Islet of Langerhans (tissue), 1 donor: ENCODE measurements around the gene CACNA1I.
"Not testable (repeated sequence)": the region's sequence is repeated elsewhere in the genome, so short reads cannot be mapped to it uniquely, and the experiment has no call there.

Source experiments
- FAIRE-seq: peaks from one replicate; lab custom pipeline; 2011; peaks lifted over from hg19 to GRCh38; lab: Jason Lieb, UNC

Gene CACNA1I

DNA sequence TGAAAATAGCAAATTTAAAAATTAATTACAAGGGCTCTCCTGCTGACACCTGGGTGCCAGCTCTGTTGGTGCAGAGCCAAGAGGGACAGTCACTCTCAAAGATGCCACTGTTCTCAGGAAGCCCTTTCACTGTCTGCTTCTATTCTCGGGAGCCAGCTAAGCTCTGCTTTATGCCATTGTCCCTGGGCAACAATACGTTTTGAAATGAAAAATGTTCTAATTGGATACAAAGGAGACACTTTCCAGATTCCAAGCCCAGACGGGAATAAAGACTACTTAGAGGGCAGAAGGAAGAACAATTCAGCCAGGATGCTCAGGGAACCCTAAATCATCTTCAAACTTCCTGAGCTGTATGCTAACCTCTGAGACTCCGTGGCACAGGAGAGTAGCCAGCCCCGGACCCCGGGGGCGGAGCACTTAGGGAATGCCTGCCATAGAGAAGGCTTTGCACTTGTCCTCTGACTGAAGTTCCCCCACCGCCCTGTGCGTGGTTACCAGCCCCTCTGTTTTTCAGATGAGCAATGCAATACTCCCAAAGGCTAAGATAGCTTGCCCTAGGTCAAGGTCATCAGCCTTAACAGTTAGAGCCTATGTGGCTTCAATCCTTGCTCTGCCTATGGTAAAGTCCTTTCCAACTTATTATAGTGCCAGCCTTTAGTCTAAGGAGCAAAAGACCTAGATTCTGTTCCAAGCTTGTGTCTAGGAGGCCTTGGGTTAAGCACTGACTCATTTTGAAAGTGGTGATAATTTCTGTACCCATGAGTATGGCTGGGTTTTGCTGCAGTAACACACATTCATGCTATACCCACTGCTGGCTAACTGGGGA lies 150.9 kb downstream of the CACNA1I start:
- FAIRE-seq: no peak

- no peak for FAIRE-seq
Measured at GRCh38 chr22:39722032-39722325, 151.4 kb downstream of the CACNA1I start.

DNA sequence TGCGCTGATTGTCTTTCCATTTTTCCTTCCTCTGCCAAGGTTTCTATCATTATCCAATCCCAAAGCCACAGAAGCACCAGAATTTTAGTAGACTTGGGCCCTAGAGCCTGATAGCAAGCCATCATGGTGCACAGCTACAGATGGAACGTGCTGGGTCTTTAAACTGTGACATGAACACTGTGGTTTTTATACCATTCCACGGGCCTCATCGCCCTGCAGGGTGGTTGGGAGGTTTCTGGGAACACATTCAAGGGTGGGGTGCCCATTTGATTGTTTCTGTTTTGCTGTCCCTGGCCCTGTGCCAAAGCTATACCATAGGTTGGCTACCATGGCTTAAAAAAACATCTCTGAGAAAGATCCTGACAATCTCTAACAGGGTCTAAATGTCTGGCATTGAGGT lies 151.9 kb downstream of the CACNA1I start:
- no peak for FAIRE-seq

GRCh38 chr22:39723463-39723862 lies 152.9 kb downstream of the CACNA1I start:
- FAIRE-seq: no peak

DNA sequence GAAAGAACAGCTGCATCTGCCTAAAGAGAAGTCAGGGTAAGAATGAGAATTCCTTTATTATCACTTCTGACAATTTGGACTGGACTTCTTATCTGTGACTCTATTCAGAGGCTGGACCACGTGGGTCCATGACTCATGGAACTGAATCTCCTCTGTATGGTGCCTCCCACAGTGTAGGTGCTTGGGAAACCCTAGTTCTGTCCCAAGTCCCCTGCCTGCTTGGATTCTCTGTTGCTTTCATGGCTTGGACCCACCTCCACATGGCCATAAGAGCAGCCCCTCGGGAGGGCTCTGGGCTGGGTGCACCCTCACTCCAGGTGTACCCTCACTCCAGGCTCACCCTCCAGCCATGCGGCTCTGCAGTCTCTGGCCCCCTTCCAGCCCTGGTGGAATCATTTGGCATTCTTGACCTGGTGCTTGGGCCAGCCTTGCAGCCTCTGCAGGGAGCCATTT lies 153.4 kb downstream of the CACNA1I start:
- FAIRE-seq: no peak

GRCh38 chr22:39724390-39724789 lies 153.8 kb downstream of the CACNA1I start:
- FAIRE-seq: no peak

GRCh38 chr22:39724857-39725256 lies 154.3 kb downstream of the CACNA1I start:
- FAIRE-seq: no peak

DNA sequence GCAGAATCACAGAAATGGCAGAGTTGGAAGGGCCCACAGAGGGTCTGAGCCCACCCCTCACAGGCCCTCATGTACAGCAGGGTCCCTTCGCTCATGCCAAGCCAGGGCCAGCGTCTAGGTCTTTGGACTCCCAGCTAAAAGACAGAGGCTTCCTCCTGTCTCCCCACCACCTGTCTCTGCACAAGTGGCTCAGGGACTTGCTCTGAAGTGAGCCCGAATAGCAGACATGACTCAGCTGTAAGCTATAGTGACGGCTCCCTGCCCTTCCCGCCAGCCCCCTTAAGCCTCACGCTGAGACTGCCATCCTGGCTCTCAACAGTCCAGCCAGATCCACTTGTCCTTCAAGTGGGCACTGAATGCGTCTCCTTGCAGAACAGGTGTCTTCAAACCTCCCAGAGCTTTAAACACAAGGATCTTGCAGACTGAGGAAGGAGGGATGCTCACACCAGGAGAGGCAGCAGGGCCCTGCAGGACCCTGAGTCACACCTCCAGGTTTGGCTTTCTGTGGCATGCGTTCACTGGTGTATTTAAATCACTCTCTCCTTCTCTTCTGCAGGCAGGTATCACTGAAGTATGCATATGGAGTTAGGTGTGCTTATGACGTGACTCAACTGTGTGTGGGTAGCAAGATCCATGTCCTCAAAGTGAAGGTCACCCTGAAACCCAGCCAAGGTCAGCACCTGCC lies 154.9 kb downstream of the CACNA1I start:
- FAIRE-seq: no peak

- no peak for FAIRE-seq
Measured at GRCh38 chr22:39727541-39727940, 157.0 kb downstream of the CACNA1I start.

- no peak for FAIRE-seq
Measured at GRCh38 chr22:39728236-39728860, 157.8 kb downstream of the CACNA1I start.

- no peak for FAIRE-seq
Measured at GRCh38 chr22:39729141-39729934, 158.8 kb downstream of the CACNA1I start.

- no peak for FAIRE-seq
Measured at GRCh38 chr22:39731481-39731880, 160.9 kb downstream of the CACNA1I start.

DNA sequence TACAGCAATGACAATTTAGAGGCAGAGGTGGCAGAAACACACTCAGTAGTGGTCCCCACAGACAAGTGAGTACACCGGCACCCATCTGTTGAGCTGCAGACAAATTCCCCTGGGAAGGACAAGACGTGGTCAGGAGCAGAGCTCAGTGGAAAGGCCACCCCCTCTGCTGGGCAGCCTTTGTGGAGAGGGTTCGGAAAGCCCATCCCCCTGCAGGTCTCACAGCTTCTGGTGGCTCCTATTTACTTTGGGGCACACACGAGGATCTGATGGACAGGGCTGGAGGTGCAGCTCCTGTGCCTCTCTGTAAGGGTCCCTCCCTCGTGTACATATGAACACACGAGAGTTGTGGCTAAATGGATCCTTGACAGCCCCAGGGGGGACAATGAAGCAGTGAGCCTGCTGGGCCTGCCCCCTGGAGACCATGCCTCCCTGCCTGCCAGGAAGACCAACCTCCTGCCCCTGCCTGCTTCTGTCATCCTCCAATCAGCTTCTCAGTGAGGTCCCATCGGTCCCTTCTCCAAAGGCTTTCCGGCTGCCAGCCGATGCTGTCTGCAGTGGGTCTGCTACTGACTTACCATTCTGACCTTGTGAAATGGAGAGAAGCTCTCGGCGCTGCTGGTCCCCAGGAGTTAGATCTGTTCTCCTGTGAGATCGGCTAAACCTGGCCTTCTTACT lies 161.5 kb downstream of the CACNA1I start:
- FAIRE-seq: no peak

DNA sequence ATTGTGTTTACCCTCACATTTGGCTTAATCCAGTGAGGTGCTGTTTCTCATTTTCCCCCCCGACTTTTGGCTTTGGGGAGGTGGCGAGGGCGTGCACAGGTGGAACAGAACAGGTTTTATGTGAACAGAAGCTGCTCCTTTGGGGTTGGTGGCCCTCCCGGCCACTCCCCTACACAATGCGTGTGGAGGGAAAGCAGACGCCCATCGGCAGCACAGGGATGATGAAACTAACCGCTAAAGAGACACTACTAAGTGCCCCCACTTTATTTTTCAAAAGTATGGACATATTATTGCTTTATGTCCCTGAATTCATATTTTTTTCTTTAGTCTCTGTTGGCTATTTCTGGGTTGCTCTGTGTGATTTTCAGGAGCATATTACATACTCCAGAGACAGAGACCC lies 162.1 kb downstream of the CACNA1I start:
- FAIRE-seq: no peak

- no peak for FAIRE-seq
Measured at GRCh38 chr22:39733191-39733590, 162.6 kb downstream of the CACNA1I start.

DNA sequence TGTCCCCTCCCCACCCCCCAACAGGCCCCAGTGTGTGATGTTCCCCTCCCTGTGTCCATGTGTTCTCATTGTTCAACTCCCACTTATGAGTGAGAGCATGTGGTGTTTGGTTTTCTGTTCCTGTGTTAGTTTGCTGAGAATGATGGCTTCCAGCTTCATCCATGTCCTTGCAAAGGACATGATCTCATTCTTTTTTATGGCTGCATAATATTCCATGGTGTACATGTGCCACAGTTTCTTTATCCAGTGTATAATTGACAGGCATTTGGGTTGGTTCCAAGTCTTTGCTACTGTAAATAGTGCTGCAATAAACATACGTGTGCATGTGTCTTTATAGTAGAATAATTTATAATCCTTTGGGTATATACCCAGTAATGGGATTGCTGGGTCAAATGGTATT lies 163.5 kb downstream of the CACNA1I start:
- FAIRE-seq: not testable (repeated sequence)

GRCh38 chr22:39734866-39735265 lies 164.3 kb downstream of the CACNA1I start:
- FAIRE-seq: no peak

- FAIRE-seq: no peak
Measured at GRCh38 chr22:39735776-39736175, 165.2 kb downstream of the CACNA1I start.

GRCh38 chr22:39738746-39739145 lies 168.2 kb downstream of the CACNA1I start:
- FAIRE-seq: no peak
